ENCODE measurements around the gene NYNRIN.

Gene NYNRIN

DNA sequence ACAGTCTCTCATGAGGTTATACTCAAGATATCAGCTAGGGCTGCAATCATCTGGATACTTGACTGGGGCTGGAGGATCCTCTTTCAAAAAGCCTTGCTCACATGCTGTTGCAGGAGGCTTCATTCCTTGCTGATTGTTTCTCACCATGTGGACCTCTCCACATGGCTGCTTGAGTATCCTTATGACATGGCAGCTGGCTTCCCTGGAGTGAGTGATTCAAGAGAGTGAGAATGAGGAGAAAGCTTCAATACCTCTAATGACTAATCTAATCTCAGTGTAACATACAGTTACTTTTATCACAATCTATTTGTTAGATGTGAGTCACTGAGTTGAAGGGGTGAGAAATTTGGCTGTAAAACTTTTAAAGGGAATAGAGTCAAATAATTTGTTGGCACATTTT lies 58.2 kb downstream of the NYNRIN start:
- no peak for DNase-seq (ENCODE audit: low read depth)

GRCh38 chr14:24458736-24459135 lies 59.9 kb downstream of the NYNRIN start:
- DNase-seq (ENCODE audit: low read depth) = no peak

DNA sequence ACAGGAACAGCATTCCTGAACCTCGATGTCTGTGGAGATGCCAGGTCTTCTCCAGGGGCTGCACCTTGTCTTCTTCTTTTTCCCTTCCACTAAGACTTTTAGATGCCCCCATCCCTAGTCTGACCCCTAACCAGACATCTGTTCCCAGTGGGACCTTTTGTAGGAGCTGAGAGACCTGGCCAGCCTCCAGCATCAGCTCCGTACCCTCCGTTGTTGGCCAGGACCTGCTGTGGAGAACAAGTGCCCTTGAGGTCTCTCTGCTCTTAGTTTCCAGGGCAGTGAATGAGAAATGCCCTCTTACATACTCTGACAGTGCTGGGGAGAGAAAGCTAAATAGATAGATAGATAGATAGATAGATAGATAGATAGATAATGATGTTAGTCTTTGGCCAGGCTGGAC lies 60.5 kb downstream of the NYNRIN start:
- no peak for DNase-seq (ENCODE audit: low read depth)

DNA sequence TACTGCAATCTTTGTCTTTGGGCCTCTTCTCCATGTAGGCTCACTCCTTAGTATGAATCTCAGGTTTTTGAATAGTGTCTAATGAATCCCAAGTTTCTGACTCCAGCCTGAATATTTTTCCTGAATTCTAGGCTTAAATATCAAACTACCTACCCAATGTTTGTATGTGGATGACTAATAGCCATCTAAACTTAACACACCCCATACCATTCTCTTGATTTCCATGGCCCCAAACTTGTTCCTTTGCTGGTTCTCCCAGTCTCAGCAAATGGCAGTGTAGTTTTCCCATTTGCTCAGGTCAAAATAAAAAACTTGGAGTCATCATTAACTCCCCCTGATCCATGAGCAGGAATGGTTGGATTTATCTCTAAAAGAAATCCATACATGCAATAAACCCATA lies 62.5 kb downstream of the NYNRIN start:
- no peak for DNase-seq (ENCODE audit: low read depth)

- no peak for DNase-seq (ENCODE audit: low read depth)
Measured at GRCh38 chr14:24463017-24463883, 64.4 kb downstream of the NYNRIN start.

DNA sequence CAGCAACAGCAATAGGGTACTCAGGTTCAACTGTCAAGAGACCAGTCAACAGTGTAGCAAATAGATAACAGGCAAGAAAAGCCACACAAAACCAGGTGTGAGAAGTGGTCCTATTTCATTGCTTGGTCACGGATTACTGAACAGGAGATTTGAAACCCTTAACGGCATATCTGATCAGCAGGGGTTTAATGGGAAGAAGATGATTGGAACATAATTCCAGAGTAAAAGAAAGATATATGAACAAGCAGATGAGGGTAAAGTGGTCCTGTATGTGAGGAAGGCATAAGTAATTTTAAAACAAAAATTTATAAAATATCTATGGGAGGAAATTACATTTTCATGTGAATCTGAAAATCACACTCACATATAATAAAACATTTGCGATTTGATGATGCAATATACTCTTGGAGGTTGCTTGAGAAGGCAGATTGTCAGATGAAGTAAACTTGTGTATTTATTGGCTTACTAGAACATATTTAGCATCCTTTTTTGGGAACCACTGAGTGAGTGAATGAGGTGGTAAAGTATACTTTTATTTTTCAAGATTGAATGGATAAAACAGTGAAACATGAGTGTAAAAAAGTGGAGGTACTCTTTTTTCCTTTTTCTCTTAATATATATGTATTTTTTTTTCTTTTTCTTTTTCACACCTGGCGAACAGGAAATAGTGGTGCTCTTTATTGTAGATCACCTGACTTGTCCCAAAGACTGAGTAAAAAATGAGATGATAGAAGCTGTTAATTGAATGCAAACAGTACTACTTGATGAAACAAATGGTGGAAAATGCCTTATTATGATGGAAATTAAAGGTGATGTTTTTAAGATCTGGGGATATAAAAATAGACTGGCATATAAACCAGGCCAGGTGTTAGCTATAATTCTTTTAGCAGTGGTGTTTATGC lies 65.3 kb downstream of the NYNRIN start:
- no peak for DNase-seq (ENCODE audit: low read depth)

GRCh38 chr14:24465368-24465767 lies 66.6 kb downstream of the NYNRIN start:
- no peak for DNase-seq (ENCODE audit: low read depth)

DNA sequence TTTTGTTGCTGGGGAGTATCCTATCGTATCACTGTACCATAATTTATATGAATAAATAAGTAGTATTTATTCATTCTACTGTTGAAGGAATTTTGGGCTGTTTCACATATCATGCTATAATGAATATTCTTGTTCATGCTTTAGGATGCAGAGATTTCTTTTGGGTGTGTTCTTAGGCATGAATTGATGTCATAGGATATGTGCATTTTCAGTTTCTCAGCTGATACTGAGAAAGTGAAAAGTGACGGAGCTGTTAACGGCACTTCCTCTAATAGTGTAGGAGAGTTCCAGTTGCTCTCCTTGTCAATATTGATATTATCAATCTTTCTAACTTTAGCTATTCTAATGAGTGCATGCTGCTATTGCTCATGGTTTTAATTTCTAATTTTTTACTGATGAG lies 67.0 kb downstream of the NYNRIN start:
- DNase-seq (ENCODE audit: low read depth) = no peak
